Activated effector memory CD4-positive, alpha-beta T cell treated with Interleukin-2 at 50 U/mL for 16 hours (primary cell): ENCODE data around the gene U2AF2.

Source experiments
- DNase-seq: peaks from one replicate; pipeline ENCODE4 v3.0.0-alpha.2; 2020

Gene U2AF2

DNA sequence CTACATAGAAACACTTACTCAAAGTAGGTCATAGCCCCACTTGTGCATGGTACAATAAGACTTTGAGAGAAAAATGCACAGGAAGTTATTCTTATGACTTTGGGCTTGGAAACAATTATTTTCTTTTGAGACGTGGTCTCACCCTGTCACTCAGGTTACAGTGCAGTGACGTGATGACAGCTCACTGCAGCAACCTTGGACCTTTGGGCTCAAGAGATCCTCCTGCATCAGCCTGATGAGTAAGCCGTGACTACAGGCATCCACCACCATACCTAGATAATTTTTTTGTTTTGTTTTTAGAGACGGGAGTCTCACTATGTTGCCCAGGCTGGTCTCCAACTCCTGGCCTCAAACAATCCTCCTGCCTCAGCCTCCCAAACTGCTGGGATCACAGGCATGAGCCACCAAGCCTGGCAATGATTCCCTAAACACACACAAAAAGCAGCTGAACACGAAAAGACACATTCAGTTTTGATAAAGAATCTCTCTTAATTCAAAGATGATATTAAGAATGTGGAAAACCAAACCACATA, 65.4 kb downstream of the U2AF2 start:
- no peak for DNase-seq

- DNase-seq, result no peak
Measured at GRCh38 chr19:55720801-55721200, 66.0 kb downstream of the U2AF2 start.

DNA sequence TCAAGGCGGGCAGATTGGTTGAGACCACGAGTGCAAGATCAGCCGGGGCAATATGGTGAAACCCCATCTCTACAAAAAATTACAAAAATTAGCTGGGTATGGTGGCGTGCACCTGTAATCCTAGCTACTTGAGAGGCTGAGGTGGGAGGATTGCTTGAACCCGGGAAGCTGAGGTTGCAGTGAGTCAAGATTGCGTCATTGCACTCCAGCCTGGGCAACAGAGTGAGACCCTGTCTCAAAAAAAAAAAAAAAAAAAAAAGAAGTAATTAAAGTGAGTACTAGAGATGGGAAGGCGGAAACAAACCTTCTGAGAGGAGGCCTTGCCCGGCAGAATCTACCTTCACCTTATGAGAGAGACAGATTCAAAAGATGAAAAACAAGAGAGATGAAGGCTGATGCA, 68.7 kb downstream of the U2AF2 start:
- no peak for DNase-seq
